CD4-positive, alpha-beta T cell (primary cell): ENCODE measurements around the gene ZNF521. TPM values are rescaled to one million over a fixed set of nuclear protein-coding genes. Genes with fewer than 3 reads are reported as not detected.

Experiments
- ATAC-seq: fragments of 200-7000 bp; cut with Tn5 transposase; one replicate; pipeline ENCODE4 v1.10.0; 2022; ENCODE audit warnings: mild to moderate bottlenecking; ENCODE audit not compliant: poor library complexity
- CTCF ChIA-PET: fragments of 350-600 bp; sonication (Branson Sonifier 250); formaldehyde crosslinking; loops from one replicate; lab custom pipeline; 2021; ENCODE audit warnings: antibody characterized with exemption, inconsistent platforms; lab: Charles Lee
- POLR2A ChIA-PET: fragments of 350-600 bp; sonication (Branson Sonifier 250); formaldehyde crosslinking; loops from one replicate; lab custom pipeline; 2021; ENCODE audit warnings: antibody characterized with exemption, inconsistent platforms; lab: Charles Lee
- DNase-seq, 14 experiments: peaks; one replicate each; pipeline ENCODE4 v3.0.0-alpha.2; 2013 to 2020; ENCODE audit warnings: mixed read lengths in 2 of 14
- H3K27ac ChIP-seq, 2 donors: one replicate each; pipeline versions ENCODE4 v1.5.1 to v1.7.0; 2013; ENCODE audit warnings: low read length in 2 of 2, low read depth in 1 of 2, mild to moderate bottlenecking in 1 of 2
- H3K27me3 ChIP-seq, 2 experiments: 1 replicate in 1 of 2; 2 replicates in 1 of 2; pipeline versions ENCODE4 v1.6.1 to v1.7.0; 2013; ENCODE audit warnings: low read length in 2 of 2, control low read depth in 1 of 2, mild to moderate bottlenecking in 1 of 2, moderate library complexity in 1 of 2; ENCODE audit not compliant: insufficient read depth in 2 of 2, control insufficient read depth in 1 of 2
- H3K36me3 ChIP-seq: one replicate; pipeline ENCODE4 v1.6.1; 2013; ENCODE audit warnings: low read length, control low read depth; ENCODE audit not compliant: insufficient read depth
- H3K4me1 ChIP-seq: one replicate; pipeline ENCODE4 v1.6.1; 2013; ENCODE audit warnings: low read length, control low read depth; ENCODE audit not compliant: insufficient read depth
- H3K4me3 ChIP-seq: one replicate; pipeline ENCODE4 v1.5.1; 2013; ENCODE audit warnings: mild to moderate bottlenecking, low read length, moderate library complexity
- H3K9me3 ChIP-seq, 2 experiments: 1 replicate in 1 of 2; 2 replicates in 1 of 2; pipeline versions ENCODE4 v1.6.1 to v1.7.0; 2013; ENCODE audit warnings: low read length in 2 of 2, mild to moderate bottlenecking in 2 of 2, control low read depth in 1 of 2, moderate library complexity in 1 of 2; ENCODE audit not compliant: control insufficient read depth in 1 of 2, insufficient read depth in 1 of 2
- H3K27ac Mint-ChIP-seq: one replicate; pipeline ENCODE4 v1.8.0; 2020; ENCODE audit warnings: mixed read lengths
- H3K27me3 Mint-ChIP-seq: one replicate; pipeline ENCODE4 v1.8.0; 2021; ENCODE audit warnings: mixed read lengths
- H3K36me3 Mint-ChIP-seq: one replicate; pipeline ENCODE4 v1.8.0; 2021; ENCODE audit warnings: low read depth, mixed read lengths
- H3K4me1 Mint-ChIP-seq: one replicate; pipeline ENCODE4 v1.8.0; 2021; ENCODE audit warnings: low read depth, mixed read lengths
- H3K4me3 Mint-ChIP-seq: one replicate; pipeline ENCODE4 v1.8.0; 2020; ENCODE audit warnings: mild to moderate bottlenecking, mixed read lengths
- H3K9me3 Mint-ChIP-seq: one replicate; pipeline ENCODE4 v1.8.0; 2020; ENCODE audit warnings: mixed read lengths
- intact Hi-C, 2 experiments: fragments of 100-400 bp; cut with DNase I in 1 of 2; cut with micrococcal nuclease in 1 of 2; formaldehyde crosslinking; loops; one replicate each; pipeline versions ENCODE4 v1.15.1 to v1.9.0; 2023 to 2025; cut with DNase I, micrococcal nuclease
- total RNA-seq, 174 experiments: library from RNA in 2 of 174; stranded (reverse) in 2 of 174; gene quantifications; one replicate each; pipeline ENCODE4 v1.2.3 and lab custom pipeline; 2021 to 2026
- TF ChIP-seq, protein P1 (sequence below): fragments of 200-600 bp; IDR thresholded peaks from one replicate; pipeline ENCODE4 v1.8.0; 2022; ENCODE audit warnings: antibody characterized with exemption, mild to moderate bottlenecking

Gene ZNF521
- total RNA-seq, 2 experiments from 2014 or later = not detected

DNA sequence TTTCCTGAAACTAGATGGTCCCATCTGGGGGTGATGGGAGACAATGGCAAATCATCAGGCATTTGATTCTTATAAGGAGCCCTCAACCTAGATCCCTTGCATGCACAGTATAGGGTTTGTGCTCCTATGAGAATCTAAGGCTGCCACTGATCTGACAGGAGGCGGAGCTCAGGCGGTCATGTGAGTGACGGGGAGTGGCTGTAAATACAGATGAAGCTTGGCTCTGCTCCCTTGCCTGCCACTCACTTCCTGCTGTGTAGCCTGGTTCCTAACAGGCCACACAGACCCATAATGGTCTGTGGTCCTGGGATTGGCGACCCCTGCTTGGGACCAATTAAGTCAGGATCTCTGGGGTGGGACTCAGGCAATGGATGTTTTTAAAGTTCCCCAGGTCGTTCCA is 293.4 kb downstream of the ZNF521 start:
- Mint-ChIP-seq H3K4me3 (no peak overlapping the region), H3K36me3 (no peaks in the 10 kb centered on the region), H3K27ac (no peak overlapping the region), H3K27me3 (no peaks in the 10 kb centered on the region), H3K9me3 (no peaks in the 10 kb centered on the region), H3K4me1 (no peaks in the 10 kb centered on the region)
- H3K4me3 ChIP-seq = no peak overlapping the region
- no peaks in the 10 kb centered on the region for H3K4me1 ChIP-seq
- ChIA-PET POLR2A (no interaction called here), CTCF (no interaction called here)
- intact Hi-C loops = no loop called here
- ATAC-seq (no peak), DNase-seq (no peak)
- H3K27ac ChIP-seq = no peak overlapping the region
- H3K9me3 ChIP-seq = peaks cover 0 to 6% of the 10 kb centered on the region in 2 experiments
- TF ChIP-seq, protein P1, sequence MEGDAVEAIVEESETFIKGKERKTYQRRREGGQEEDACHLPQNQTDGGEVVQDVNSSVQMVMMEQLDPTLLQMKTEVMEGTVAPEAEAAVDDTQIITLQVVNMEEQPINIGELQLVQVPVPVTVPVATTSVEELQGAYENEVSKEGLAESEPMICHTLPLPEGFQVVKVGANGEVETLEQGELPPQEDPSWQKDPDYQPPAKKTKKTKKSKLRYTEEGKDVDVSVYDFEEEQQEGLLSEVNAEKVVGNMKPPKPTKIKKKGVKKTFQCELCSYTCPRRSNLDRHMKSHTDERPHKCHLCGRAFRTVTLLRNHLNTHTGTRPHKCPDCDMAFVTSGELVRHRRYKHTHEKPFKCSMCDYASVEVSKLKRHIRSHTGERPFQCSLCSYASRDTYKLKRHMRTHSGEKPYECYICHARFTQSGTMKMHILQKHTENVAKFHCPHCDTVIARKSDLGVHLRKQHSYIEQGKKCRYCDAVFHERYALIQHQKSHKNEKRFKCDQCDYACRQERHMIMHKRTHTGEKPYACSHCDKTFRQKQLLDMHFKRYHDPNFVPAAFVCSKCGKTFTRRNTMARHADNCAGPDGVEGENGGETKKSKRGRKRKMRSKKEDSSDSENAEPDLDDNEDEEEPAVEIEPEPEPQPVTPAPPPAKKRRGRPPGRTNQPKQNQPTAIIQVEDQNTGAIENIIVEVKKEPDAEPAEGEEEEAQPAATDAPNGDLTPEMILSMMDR = no peak
- H3K27me3 ChIP-seq = no peaks in the 10 kb centered on the region
- no peaks in the 10 kb centered on the region for H3K36me3 ChIP-seq

DNA sequence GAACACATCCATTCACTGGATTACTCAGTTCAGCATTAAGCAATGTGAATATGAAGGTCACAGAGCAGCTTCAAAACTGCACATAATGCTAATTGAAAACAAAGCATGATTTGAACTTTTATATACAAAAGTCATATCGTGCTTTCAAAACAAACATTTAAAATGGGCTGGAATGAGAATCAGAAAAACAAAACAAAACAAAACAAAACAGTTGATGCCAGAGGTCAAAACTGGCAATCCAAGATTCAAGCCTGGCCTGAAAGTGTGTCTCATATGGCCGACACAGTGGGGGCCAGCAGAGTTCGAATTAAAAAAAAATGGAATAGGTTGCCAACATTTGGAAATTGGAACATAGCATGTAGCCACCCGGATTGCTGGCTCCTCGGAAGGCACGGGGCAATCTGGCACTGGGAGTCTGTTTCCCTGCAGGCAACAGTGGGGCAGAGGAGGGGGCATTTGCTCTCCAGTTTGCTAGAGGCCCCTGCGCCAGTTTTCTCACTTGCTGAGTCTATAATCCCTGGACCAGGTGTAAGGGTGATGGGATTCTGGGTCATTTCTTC is 294.4 kb downstream of the ZNF521 start:
- H3K27ac Mint-ChIP-seq = no peak overlapping the region
- no peaks in the 10 kb centered on the region for H3K27me3 Mint-ChIP-seq
- no peak overlapping the region for H3K4me3 Mint-ChIP-seq
- H3K36me3 Mint-ChIP-seq = no peaks in the 10 kb centered on the region
- Histone ChIP-seq H3K4me1 (no peaks in the 10 kb centered on the region), H3K27me3 (no peaks in the 10 kb centered on the region), H3K27ac (no peak overlapping the region), H3K36me3 (no peaks in the 10 kb centered on the region), H3K4me3 (no peak overlapping the region), H3K9me3 (peaks cover 0 to 3% of the 10 kb centered on the region in 2 experiments)
- ChIA-PET CTCF (no interaction called here), POLR2A (no interaction called here)
- TF ChIP-seq, protein P1 = no peak
- intact Hi-C loops = no loop called here
- H3K9me3 Mint-ChIP-seq = no peaks in the 10 kb centered on the region
- H3K4me1 Mint-ChIP-seq = no peaks in the 10 kb centered on the region
- ATAC-seq (no peak), DNase-seq (no peak)

DNA sequence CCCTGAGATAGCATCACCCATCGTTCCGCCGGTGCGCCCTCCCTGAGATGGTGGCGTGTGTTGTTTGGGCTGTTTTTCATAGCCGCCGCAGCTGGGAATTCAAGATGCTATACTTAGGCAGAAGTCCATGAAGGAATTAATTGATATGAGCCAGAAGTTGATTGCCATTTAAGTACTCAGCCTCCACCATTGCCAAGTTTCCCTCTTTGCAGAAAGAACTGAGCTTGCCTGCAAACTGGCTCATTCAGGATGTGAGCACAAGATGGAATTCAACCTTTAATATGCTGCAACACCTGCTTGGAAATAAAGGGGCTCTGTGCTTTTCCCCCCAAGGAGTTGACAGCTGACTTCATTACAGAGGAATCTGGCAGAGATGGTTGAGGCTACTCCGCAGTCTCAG is 295.5 kb downstream of the ZNF521 start:
- TF ChIP-seq, protein P1 = no peak
- CTCF ChIA-PET = no interaction called here
- Mint-ChIP-seq H3K27ac (no peak overlapping the region), H3K27me3 (no peaks in the 10 kb centered on the region), H3K4me1 (no peaks in the 10 kb centered on the region), H3K4me3 (no peak overlapping the region), H3K36me3 (no peaks in the 10 kb centered on the region), H3K9me3 (no peaks in the 10 kb centered on the region)
- DNase-seq = no peak
- Histone ChIP-seq H3K4me3 (no peak overlapping the region), H3K27ac (no peak overlapping the region), H3K27me3 (no peaks in the 10 kb centered on the region), H3K4me1 (no peaks in the 10 kb centered on the region), H3K9me3 (peaks cover 0 to 3% of the 10 kb centered on the region in 2 experiments), H3K36me3 (no peaks in the 10 kb centered on the region)
- no peak for ATAC-seq
- intact Hi-C loops = no loop called here
- POLR2A ChIA-PET = no interaction called here
